HG02970 (cell line): Measurements from ENCODE around the gene OR5D13.

Experiments used
- ATAC-seq: cut with Tn5 transposase; IDR thresholded peaks from one replicate; pipeline ENCODE4 v1.9.1; 2021; ENCODE audit warnings: mild to moderate bottlenecking, moderate library complexity, moderate number of reproducible peaks; ENCODE audit not compliant: unreplicated experiment, low FRiP score

Gene OR5D13

GRCh38 chr11:55773138-55773537, at the start of gene OR5D13:
TSS of gene OR5D13 (plus strand) at chr11:55773438. CDS start at chr11:55773438, 0 bp downstream.
- ATAC-seq: no peak

DNA sequence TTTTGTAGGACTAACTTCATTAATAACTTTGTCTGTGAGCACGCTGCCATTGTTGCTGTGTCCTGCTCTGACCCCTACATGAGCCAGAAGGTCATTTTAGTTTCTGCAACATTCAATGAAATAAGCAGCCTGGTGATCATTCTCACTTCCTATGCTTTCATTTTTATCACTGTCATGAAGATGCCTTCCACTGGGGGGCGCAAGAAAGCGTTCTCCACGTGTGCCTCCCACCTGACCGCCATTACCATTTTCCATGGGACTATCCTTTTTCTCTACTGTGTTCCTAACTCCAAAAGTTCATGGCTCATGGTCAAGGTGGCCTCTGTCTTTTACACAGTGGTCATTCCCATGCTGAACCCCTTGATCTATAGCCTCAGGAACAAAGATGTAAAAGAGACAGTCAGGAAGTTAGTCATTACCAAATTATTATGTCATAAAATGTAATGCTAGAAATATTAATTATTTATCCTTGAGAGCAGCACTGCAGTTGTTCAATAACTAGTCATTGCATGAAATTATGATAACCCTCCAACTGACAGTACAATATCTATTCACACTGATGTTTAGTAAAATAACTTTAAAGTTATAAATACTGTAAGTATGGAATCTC, 46.4 kb upstream of the OR5D13 start:
- no peak for ATAC-seq

- ATAC-seq: no peak
Measured at GRCh38 chr11:55732936-55733335, 40.3 kb upstream of the OR5D13 start.

GRCh38 chr11:55791606-55792005, 18.4 kb downstream of the OR5D13 start:
- ATAC-seq: no peak

DNA sequence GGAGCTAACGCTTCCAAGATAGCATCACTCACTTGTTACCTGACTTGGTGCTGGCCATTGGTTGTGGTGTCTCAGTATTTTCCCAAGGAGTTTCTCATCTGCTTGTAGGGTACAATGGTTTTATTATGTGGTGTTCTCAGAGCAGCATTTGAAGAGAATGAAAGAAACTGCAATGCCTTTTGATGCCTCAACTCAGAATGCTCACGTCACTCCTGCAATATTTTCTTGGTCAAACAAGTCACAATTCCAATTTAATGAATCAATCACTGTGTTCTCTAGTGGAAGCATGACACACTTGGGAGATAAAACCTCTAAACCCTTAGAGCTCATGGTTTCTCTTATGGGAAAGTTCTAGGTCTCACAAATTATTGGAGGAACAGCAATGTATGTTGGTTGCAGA, 20.1 kb downstream of the OR5D13 start:
- ATAC-seq: no peak

DNA sequence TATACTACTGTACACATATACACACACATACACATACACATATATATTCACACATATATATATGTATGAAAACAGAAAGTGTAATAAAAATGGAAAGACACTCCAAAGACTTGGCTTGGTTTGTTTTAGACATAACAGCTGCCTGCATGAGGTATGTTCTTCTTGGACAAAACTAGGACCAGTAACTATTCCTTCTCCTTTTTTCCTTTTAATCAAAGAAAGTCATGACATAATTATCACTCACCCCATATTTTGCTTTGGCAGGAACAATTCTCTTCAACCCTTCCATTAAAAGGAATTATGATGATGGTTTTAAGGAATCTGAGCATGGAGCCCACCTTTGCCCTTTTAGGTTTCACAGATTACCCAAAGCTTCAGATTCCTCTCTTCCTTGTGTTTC, 22.0 kb downstream of the OR5D13 start, which contains the start of gene OR5D14:
TSS of gene OR5D14 (plus strand) at position 301 of the 400 bp plus-strand sequence. CDS start at position 301, 0 bp downstream.
- no peak for ATAC-seq

GRCh38 chr11:55806248-55806647, 33.0 kb downstream of the OR5D13 start:
- ATAC-seq: no peak

DNA sequence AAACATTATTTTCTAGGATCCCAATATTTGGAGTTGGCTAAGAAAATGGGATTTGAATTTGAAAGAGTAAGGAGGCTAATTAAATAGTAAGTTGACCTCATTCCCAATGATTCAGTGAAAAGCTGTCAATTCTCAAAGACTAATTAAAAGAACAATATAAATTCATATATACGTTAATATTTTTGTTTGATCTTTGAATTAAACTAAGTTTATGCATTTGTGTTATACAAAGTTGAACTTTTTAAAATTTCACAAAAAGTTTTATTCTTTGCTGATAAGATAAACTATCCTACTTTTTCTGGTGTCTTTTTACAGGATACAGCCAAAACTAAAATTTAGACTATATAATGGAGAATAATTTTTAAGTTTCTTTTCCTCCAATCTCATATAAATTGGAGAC, 37.8 kb downstream of the OR5D13 start, which contains the start of gene OR5L1:
TSS of gene OR5L1 (plus strand) at position 301 of the 400 bp plus-strand sequence. CDS start 100 bp downstream, outside the sequence.
- ATAC-seq: no peak

- no peak for ATAC-seq
Measured at GRCh38 chr11:55819330-55819729, 46.1 kb downstream of the OR5D13 start, which contains the start of gene OR5D18. TSS of gene OR5D18 (plus strand) at chr11:55819630. CDS start at chr11:55819630, 0 bp downstream.
